Amygdala (tissue), 56 donors: ENCODE results near the gene ARHGAP22.

Experiments
- DNase-seq, 56 donors: peaks; one replicate each; lab custom pipeline; 2025; lab: John Stamatoyannopoulos, UW

The ARHGAP22 gene

GRCh38 chr10:48536916-48537890 is 67.7 kb downstream of the ARHGAP22 start:
- DNase-seq: no peak

DNA sequence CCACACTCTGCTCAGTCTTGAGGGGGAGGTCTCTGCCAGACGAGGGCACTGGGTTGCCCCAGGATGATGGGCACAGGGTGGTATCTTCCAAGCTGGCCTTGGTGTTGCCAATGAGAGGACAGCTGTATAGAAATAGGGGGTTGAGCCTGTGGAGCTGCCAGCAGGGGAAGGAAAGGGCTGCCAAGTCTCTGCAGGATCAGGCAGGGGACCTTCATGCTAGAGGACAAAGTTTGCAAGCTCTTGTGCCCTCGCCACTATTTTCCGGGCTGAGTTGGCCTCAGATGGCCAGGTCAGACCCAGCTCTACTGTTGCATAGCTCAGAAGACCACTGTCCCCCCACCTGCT is 68.7 kb downstream of the ARHGAP22 start:
- DNase-seq: no peak

DNA sequence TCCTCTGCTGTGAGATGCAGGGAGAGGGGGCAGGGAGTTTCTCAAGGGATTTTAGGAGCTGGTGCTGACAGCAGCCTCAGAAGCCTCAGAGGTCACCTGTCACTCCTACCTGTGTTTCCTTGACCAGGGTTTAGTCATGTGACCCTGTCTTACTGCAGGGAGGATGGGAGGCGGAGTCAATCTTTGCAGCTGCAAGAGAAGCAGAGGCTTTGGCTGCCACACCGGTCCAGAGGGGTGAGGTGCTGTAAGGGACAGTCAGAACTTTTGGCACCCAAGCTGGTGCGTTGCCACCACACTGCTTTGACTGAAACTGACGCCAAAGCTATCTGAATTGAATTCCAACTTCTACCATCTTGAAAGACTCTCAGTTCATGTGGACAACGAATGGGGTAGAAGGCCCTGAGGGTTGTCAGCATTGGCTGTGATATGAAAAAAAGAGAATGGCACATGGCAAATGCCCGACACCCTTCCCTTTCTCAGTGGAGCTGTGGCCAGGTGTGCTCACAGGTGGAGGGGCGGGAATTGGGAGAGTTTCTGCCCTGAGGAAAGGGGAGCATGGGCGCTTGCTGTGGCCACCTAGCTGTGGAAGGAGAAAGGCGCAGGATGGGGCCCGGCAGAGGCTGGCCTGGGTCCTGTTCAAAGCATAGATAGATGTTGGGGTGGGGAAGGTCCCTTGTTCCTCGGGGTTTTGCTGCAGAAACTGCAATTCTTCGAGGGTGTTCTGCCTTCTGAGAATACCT is 69.3 kb downstream of the ARHGAP22 start:
- DNase-seq: no peak

GRCh38 chr10:48533951-48534720 is 70.7 kb downstream of the ARHGAP22 start:
- peak in 7 of 56 donors; percentile 22 to 61 (median 28) for DNase-seq

GRCh38 chr10:48533540-48533939 is 71.3 kb downstream of the ARHGAP22 start:
- no peak for DNase-seq

- DNase-seq: no peak
Measured at GRCh38 chr10:48531486-48531885, 73.4 kb downstream of the ARHGAP22 start.

DNA sequence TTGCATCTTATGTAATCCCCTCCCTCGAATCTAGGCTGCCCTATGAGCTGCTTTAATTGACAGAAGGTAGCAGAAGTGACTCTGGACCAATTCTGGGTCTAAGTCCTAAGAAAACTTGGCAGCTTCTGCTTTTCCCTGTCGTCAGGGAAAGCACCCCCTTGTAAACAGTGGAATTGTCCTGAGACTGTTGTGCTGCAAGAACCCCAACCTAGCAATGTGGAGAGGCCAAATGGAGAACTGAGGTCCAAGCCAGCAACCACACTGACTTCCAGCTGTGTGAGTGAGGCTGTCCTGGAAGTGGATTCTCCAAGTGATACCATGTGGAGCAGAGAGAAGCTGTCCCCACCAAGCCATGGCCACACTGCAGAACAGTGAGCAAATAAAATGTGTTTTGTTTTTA is 75.5 kb downstream of the ARHGAP22 start:
- DNase-seq: no peak

GRCh38 chr10:48527756-48528155 is 77.1 kb downstream of the ARHGAP22 start:
- no peak for DNase-seq

DNA sequence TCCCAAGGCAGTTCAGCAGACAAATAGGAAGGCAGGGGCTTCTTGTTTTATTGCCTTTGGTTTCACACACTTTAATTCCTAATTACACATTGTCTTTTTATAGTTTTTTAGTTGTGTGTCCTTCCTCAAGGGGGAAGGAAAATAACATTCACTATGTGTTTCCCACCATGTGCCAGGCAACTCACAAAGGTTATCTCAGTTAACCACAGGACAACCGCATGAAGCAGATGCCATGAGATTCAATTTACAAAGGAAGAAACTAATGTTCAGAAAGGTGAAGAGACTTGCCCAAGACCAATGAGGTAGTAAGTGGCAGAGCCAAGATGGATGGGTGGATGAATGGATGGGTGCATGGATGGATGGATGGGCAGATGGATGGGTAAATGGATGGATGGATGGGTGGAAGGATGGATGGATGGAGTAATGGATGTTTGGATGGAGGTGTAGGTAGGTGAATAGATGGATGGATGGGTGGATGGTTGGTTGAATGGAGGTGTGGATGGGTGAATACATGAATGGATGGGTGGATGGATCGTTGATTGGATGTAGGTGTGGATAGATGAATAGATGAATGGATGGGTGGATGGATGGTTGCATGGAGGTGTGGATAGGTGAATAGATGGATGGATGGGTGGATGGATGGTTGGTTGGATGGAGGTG is 77.9 kb downstream of the ARHGAP22 start:
- DNase-seq: no peak

GRCh38 chr10:48526011-48526821 is 78.7 kb downstream of the ARHGAP22 start:
- peak in 1 of 56 donors; percentile 22 for DNase-seq

DNA sequence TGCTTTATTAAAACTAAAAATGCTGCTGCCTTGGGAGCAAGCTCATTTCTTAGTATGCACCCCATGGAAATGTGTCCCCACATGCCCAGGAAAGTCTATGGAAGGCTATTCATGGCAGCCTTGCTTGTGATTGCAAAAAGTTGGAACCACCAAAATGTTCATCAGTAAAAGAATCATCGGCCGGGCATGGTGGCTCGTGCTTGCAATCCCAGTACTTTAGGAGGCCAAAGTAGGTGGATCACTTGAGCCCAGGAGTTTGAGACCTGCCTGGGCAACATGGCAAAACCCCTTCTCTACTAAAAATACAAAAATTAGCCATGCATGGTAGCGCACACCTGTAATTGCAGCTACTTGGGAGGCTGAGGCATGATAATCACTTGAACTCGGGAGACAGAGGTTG is 79.8 kb downstream of the ARHGAP22 start:
- DNase-seq: no peak

GRCh38 chr10:48523820-48524758 is 80.8 kb downstream of the ARHGAP22 start:
- DNase-seq: peak in 1 of 56 donors; percentile 48

- DNase-seq: peak in 9 of 56 donors; percentile 16 to 50 (median 26)
Measured at GRCh38 chr10:48523212-48523819, 81.6 kb downstream of the ARHGAP22 start.

DNA sequence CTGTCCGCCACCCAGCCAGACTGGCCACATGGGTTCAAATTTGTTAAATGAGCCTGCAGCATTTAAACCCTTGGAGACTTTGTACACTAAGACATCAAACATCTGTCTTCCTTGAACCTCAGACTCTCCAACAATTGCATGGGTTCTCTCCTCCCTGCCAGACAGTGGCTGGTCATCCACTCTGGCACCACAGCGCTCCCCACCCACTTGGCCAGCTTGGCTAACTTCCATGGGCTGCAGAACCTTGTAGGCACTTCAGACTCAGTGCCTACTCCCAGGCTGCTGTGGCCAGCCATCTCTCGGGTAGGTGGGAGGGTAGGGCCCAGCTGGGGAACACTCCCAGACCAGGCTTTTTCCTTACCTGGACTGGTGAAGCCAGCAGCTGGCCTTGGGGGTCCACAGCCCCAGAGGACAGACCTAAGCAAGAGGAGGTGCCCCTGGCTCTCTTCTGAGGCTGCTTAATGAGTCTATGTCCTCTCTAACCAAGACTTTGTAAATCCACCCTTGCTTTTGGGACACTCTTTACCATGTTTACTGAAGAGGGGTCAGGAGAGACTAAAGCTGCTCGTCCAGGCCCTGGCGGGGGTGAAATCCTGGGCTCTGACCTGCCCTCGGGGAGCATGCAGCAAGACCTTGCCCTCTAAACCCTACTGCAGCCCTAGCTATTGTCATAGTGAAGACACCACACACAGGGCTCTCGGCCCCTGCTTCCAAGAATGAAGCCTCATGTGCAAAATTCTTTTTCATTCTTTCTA is 82.7 kb downstream of the ARHGAP22 start:
- no peak for DNase-seq

GRCh38 chr10:48520594-48520993 is 84.3 kb downstream of the ARHGAP22 start:
- DNase-seq: no peak

GRCh38 chr10:48520184-48520506 is 84.7 kb downstream of the ARHGAP22 start:
- no peak for DNase-seq

DNA sequence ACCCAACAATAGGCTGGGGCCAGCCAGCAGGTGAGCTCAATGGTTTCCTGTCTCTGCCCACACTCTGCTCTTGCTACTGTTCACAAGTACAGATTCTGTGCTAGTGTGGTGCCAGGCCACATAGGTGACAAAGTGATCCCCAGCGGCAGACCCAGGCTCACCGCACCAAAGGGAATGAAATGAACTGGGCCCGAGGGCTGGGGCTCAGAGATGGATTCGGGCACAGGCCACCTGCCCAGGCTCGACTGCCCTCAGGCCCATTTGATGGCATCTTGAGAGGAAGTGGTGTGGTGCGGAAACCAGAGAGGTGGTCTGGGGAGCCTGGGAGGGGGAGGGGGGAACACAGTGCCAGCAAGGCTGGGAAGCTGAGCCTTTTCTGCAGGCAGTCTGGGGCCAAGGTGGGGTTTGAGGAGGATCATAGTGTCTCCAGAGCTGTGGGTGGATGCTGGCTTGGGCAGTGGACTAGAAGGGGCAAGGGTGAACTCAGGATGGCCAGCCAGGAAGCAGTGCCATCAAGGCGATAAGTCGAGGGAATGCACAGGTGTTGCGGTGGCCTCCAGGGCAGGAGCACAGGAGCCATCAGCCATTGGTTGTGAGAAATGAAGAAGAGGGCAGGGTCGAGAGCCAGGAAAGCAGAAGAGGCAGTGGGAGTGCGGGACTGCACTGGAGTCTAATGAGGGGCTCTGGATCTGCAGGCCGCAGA is 85.2 kb downstream of the ARHGAP22 start:
- no peak for DNase-seq
